CD4-positive, alpha-beta T cell treated with Interleukin-10 for 1 hour (primary cell): ENCODE results near the gene BLOC1S4.

ENCODE experiments used
- DNase-seq: peaks from one replicate; pipeline ENCODE4 v3.0.0-alpha.2; 2020

Gene BLOC1S4

DNA sequence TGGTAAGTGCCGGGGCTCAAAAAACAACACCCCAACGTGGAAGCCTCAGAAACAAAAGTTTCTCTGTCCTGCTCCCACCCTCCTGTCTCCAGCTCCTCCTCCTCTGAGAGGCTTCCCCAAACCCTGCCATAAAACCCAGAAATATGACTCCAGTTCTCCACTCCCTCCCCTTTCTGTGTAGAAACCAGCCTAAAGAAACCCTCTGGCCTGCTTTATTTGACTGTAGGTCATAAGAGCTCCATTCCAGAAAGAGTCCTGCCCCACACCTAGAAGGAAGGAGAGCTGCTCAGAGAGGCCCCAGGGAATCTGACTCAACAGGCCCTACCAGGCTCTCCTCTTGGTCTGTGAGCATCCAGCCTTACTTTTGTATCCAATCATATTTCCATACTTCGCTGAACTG lies 23.2 kb upstream of the BLOC1S4 start:
- no peak for DNase-seq

DNA sequence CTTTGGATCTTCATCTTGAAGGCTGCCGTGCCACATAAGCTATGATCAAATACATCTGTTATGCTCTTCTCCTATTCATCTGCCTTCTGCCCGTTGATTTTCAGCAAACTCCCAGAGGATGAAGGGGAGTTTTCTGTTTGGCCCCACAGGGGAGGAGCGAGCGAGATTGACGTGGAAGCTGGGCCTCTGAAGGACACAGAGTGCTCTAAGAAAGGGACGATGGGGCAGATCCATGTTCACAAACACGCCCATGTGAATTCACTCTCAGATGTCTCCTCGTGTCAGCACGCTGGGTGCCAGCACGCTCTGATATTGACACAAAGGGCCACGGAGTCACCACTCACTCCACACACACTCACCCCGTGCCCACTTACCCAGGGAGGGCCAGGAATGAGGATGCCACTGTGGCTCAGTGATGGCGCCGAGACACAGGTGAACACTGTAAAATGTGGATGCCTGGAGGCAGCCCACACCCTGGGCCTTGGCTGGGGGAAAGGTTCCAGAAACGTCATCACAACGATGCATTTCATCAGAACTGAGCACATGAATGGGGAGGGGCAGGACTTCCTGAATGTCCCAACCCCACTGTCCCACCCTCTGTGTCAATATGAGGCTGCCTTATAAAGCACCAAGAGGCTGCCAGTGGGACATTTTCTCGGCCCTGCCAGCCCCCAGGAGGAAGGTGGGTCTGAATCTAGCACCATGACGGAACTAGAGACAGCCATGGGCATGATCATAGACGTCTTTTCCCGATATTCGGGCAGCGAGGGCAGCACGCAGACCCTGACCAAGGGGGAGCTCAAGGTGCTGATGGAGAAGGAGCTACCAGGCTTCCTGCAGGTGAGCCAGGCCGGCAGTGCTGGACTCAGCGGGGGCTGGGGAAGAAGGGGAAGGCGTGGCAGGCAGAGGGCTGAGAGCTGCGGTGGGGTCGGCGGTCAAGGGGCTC lies 22.5 kb upstream of the BLOC1S4 start, which contains the start of gene S100P:
Gene S100P (plus strand): TSS at position 648 of the 946 bp plus-strand sequence. CDS start 55 bp downstream, at position 703.
- no peak for DNase-seq

DNA sequence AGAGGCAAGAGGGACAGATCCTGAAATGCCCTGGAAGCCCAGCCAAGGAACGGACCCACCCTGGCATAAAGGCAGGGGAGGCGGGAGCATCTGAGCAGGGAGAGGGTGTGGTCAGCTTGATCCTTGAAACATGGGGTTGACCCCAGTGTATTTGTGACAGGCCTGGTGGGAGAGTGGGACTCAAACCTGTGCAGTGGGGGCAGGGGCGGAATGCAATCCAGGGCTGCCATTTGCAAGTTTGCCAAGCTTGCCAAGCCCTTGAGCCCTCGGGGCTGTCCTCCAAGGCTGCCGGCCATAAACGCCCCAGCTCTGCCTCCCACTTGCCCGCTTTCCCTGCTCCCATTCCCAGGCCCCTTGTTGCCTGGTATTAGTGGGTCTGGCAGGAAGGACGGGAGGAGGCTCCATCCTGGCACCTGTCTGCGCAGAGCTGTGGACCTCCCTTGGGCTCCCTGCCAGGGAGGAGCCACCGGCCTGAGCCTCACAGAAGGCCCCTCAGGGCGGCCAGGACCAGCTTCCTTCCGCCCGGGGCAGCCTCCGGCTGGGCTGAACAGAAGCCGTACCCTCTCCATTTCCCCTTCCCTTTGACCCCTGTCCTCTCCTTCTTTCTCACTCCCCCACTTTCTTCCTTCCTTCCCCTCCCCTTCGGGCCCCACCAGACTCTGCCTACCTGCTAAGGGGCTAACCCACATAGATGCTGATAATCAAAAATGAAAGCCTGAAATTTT lies 21.6 kb upstream of the BLOC1S4 start:
- peak; percentile 40 for DNase-seq

DNA sequence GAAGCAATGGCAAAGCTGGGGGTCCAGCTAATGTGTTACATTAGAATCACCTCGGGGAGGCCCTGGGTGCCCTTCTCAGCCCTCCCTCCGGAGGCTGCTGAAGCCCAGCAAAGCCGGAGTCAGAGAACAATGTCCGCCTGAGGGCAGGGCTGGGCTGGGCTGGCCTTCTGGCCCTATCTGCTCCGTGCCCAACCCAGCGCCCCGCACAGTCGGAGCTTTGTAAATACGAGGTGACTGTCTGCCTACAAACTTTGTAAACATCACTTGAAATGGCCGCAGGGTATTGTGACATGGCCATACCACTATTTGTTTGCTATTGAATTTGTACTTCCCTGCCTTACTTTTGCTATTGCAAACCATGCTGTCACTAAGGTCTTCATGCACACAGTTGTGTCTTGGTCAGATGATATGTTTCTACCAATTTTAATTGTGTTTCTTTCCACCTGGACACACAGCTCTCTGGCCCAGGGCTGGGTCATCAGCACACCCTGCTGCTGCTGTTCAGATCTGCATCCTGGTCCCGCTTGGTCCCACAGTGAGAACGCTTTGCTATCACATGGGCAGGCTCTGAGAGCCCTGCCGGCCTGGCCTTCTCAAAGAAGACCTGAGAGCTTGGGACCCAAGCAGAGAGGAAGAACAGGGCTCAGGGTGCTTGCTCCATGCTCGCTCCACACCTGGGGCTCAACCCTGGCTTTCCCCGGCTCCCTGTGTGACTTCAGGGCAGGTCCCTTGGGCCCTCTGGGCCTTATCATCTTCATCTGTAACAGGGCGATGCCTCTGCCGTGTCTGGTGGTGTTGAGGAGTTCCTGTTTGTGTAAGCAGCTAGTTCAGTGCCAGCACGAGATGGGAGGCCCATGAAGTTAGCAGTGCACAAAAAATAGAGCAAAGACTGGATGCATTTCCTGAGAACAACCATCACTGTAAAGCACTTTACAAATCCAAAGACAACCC lies 20.0 kb upstream of the BLOC1S4 start:
- peak; percentile 73 for DNase-seq

DNA sequence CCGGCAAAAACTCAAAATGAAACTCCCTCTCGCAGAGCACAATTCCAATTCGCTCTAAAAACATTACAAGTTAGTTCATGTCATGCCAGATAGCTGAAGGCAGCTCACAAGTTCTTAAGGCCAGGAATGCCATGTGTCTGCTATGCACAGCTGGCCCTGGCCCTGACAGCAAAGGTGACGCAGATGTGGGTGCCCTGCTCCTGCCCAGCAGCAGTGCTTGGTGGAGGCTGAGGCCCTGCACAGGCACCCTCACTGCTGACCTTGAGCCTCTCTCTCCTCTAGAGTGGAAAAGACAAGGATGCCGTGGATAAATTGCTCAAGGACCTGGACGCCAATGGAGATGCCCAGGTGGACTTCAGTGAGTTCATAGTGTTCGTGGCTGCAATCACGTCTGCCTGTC lies 19.4 kb upstream of the BLOC1S4 start:
- DNase-seq = no peak

DNA sequence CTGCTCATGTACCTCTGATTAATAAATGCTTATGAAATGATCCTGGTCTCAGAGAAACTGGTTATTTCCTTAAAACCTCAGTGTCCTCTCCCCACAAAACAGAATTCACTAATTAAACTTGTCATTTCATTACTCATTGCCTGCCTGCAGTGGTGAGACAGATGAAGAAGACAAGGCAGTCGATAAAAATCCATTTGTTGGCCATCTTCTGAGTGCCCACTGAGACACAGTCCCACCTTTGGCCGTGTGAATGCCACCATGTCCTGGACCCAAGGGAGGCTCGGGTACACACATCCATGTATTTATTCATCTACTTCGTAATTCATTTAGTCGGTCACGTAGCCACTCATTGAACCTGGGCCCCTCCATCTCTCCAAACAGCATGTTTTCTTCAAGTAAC lies 18.8 kb upstream of the BLOC1S4 start:
- DNase-seq = no peak

DNA sequence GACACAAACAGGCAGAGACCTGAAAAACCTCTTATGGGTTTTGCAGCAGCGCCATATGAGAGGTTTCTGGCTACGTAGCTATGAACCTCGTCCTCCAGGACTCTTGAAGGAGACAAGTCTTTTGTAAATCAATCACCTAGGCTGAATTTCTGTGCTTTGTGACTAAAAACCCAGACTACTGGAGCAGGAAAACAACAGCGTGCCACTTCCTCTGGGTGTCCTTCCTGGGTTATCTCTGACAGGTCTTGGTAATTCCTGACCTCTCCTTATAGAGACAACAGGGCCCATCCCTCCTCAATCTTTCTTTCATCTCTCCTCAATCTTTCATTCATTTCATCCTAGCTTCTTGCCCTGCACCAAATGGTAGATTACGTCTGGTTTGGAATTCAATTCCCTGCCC lies 16.6 kb upstream of the BLOC1S4 start:
- no peak for DNase-seq

DNA sequence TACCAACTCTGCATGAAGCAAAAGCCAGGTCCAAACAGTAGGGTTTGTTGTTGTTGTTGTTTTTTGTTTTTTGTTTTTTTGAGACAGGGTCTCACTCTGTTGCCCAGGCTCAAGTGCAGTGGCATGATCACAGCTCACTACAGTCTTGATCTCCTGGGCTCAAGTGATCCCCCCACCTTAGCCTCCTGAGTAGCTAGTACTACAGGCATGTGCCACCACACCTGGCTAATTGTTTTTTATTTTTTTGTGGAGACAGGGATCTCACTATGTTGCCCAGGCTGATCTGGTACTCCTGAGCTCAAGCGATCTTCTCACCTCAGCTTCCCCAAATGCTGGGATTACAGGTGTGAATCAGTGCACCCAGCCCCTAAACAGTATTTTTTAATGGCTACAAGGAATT lies 16.1 kb upstream of the BLOC1S4 start:
- DNase-seq = no peak

DNA sequence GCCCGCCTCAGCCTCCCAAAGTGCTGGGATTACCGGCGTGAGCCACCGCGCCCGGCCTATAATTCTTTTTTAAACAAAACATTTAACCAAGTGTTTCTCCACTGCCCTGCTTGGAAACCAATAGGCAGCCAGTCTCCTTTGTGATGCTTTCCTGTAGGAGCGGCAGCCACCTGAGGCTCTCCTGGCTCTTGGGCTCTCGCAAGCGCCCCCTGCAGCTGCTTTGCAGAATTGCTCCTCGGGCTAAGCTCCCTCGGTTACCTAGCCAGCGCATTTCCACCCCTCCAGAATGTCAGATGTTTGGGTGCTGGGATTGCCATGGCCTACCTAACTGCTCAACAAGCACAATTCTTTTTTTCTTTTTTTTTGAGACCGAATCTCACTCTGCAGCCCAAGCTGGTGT lies 14.6 kb upstream of the BLOC1S4 start:
- DNase-seq = peak; percentile 58

DNA sequence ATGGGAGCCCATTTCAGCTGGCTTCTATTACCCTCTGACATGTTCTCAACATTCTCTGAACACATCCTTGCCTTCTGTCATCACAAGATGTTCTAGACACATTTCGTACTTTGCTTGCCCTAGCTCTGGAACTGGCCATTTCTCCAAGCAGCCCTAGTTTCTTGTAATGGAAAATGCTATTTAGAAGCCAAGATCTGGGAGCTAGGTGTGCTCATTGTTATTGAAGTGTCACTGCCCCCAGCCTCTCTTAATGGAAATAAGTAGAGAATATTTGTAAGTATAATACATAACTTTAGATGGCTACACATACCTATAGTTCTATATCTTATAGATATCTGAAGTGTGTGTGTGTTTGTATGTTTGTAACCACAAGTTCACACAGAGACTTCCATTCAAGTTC lies 13.2 kb upstream of the BLOC1S4 start:
- DNase-seq = no peak

DNA sequence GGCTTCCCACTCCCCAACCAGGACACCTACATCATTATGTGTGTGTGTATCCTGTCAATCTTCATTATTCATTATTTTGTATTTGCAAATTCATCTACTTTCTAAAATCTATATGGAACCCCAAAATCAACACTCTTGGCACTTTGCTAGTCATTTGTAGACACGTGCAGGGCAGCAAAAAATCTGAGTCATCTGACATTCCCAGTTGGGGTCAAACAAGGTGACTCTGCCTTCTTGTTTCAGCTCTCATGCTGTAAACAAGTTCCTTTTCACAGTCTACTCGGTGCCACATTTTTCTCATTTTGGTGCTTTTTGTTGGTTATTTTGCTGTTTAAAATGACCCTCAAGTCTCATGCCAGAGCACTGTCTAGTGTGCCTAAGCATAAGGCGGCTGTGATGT lies 12.2 kb upstream of the BLOC1S4 start:
- DNase-seq = no peak

DNA sequence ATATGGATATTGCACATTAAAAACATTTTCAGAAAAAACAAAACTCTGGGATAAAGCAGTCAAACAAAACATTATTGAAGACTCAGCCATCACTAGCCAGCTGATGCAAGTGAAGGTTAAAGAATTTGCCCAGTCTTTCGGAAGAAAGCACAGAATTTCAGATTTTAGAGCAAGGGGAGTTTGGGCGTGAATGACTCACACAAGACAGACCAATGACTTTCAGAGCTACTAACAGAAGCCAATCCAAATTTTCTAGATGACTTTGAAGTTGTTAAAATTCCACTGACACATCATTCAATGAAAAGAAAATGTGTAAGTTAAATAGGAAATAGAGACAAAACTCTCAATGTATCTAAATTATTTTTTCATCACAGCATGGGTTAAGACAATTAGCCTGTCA lies 10.3 kb upstream of the BLOC1S4 start:
- DNase-seq = no peak

DNA sequence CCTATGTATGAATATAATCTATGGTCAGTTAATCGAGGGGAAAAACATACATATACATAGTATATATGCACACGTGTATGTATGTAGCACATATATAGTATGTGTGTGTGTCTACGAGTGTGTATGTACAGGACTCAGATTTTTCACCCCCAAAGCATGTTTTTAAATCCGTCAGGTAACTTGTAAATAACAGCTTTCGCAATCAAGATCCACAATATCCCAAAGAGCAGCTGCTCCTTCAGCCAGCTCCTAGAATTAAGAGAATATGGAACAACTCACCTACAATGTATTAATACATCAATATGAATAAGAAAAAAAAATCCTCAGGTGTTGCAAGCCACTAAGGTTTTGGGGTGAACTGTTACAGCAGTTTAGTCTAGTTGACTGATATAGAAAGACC lies 9.8 kb upstream of the BLOC1S4 start:
- no peak for DNase-seq

DNA sequence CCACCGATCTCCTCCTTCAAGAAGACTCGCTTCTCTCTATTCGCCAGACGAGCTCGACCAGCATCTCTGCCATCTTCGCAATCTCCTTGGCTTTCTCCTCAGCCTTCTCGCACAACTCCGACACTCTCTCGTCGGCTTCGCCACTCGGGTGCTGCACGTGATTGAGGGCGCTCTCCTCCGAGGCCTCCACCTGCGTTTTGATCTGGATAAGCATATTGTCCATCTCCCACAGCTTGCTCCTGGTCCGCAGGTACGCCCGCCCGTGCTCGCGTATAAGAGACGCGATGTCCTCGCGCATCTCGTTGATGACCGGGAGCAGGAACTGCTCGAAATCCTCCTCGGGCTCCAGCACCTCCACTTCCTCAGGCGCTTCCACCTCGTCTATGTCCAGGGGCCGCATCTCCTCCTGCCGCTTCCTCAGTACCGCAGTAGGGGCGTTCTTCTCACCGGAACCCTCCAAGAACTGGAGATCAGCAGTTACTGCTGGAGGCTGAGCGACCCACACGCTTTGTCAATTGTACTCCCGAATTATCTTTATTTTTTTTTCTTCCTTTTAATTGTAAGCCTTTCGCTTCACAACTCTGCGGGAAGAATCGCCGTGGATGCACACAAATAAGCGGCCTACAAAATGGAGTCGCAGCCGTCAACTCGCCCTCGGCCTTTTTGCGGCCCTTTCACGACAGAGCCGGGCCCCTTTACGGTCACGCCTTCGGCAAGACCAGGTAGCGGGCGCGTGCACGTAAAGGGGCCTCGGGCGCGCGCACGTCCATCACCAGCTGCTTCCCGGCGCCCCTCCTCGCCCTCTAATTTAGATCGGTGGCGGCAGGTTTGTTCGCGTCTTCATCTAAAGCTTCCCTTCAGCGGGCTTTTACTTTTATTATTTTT lies 6.5 kb upstream of the BLOC1S4 start, which contains the start of gene MRFAP1L1:
Gene MRFAP1L1 (minus strand): TSS at position 636 of the 885 bp plus-strand sequence. CDS start 236 bp downstream, at position 400.
- DNase-seq = peak; percentile 97

DNA sequence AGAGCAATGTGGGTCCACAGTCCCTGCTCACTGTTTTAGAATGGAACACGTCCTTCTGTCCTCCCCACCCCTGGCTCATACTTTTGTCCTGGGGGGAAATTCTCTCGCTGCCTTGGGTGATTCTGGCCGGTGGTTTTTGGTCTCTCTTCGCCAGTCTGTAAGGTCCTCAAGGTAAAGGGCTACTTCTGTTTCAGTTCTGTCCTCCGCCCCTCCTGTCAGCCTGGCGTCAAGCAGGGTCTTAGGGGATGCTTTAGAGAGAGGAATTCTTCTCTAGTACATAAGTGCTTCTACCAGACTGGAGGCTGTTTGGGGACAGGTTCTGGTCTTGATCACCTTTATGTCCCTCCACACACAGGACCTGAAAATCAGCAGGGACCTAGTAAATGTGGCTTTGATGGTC lies 5.7 kb upstream of the BLOC1S4 start:
- no peak for DNase-seq

DNA sequence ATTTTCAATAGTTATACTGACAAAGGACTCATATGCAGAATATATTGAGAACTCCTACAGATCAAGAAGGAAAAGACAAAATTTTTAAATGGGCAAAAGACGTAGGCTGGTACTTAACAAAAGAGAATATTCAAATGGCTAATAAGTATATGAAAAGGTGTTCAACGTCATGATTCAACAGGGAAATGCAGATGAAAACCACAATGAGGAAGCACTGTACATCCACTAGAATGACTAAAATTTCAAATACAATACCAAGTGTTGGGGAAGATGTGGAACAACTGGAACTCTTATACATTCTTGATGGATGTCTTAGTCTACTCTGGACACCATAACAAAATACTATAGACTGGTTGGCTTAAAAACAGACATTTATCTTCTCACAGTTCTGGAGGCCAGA lies 5.0 kb upstream of the BLOC1S4 start:
- no peak for DNase-seq

DNA sequence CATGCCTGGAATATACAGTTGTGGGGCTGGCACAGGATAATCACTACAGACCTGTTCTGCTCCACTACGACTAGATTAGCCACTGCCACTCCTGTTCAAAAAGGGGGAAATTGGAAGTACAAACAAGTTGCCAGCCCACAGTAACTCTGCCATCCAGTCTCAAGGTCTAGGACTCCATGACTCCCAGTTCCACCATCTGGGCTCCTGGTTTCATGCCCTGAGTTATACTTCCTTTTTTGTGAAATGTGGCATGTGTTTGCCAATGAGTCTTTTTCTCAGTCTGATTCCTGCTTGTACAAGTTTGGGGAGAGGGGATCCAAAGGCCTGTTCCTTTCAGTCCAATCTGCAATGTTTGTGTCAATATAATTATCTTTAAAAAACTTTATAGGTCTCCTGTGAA lies 1.0 kb upstream of the BLOC1S4 start:
- DNase-seq = no peak

DNA sequence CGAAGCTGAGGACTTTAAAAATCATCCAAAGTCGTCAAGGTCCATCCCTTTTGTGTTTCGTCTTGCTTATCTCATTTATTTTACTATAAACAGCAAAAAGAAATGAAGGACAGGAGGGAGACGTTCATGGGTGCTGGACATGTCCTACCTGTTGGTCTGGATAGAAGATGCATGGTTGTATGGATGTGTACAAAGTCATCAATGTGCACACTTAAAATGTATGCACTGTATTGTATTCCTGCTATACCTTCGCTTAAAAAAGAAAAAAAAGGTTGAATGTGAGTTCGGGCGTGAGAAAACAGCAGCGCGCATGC lies 313 bp upstream of the BLOC1S4 start:
- no peak for DNase-seq

DNA sequence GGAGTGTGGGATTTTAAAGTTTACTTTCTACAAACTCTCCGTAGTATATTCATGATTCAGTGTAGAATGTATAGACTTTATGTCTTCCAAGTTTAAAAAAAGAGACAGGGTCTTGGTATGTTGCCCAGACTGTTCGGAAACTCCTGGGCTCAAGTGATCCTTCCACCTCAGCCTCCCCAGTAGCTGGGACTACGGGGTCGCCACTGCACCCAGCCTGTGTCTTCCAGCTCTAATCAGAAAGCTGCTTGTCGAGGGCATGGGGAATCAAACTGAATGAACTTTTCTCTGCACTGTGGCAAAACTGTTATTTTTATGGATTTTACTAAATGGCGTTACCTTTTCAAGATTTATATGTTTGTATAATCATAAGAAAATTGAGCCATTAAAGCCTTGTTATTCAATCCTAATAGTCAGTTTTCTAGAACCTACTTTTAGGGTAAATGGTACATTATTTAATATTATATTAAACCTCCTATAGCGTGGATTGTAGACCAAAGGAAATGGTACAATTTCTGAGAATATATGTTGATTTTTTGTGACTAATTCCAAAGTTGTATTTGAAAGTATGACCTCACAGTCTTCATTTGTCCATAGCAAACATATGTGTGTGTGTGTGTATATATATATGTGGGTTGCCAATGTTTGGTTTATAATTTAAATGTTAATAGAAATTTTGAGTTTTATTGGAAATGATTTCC lies 1.1 kb downstream of the BLOC1S4 start:
- no peak for DNase-seq

DNA sequence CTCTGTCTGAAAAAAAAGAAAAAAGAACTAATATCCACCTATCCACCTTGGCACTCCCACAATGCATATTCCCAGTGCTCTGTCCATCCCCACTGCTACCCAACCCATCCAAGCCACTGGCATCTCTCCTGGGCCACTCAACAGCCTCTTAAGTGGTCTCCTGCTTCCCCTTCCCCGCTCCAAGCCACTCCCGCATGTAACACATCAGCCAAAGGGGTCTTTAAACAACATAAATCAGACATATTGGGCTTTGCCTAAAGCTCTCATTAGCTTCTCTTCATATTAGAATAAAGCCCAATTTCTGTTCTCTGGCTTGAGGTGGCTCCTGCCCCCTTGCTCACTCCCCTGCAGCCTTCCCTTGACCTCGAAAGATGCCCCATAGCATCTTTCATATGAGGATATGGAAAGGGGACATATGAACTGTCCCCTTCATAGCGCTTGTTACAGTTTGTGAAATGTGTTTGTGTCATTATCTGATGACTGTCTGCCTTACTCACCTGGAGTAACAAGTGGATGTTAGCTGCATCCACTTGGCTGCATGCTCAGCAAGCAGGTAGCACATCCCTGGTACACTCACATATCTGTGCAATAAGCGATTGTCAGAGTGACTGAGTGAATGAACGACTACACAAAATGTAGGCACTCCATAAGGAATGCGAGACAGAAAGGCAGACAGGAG lies 3.1 kb downstream of the BLOC1S4 start:
- no peak for DNase-seq
